CD14-positive monocyte (primary cell): ENCODE measurements around the gene SPRR2G. TPM values are rescaled to one million over a fixed set of nuclear protein-coding genes. Genes with fewer than 3 reads are reported as not detected.
"Not testable (repeated sequence)": the region's sequence is repeated elsewhere in the genome, so short reads cannot be mapped to it uniquely, and the experiment has no call there.

Experiments
- DNase-seq, 3 donors: peaks; one replicate each; pipeline ENCODE4 v3.0.0-alpha.2; 2011 to 2022
- H2AFZ ChIP-seq: 2 replicates; pipeline ENCODE4 v1.6.0; 2012; ENCODE audit warnings: mild to moderate bottlenecking, low read depth, low read length, inconsistent platforms; ENCODE audit not compliant: insufficient read depth, poor library complexity, severe bottlenecking
- H3K27ac ChIP-seq, 2 donors: 1 replicate in 1 of 2; 2 replicates in 1 of 2; pipeline ENCODE4 v1.5.1; 2012 to 2013; ENCODE audit warnings: low read length in 2 of 2, control low read depth in 1 of 2, inconsistent platforms in 1 of 2, low read depth in 1 of 2, mild to moderate bottlenecking in 1 of 2
- H3K27me3 ChIP-seq, 2 donors: one replicate each; pipeline versions ENCODE4 v1.6.0 to v1.6.1; 2011 to 2013; ENCODE audit warnings: low read length in 2 of 2; ENCODE audit not compliant: control insufficient read depth in 2 of 2, insufficient read depth in 2 of 2
- H3K36me3 ChIP-seq, 2 donors: replicated peaks in 1 of 2; 1 replicate in 1 of 2; 2 replicates in 1 of 2; pipeline versions ENCODE4 v1.5.1 to v1.6.1; 2012 to 2013; ENCODE audit warnings: low read length in 2 of 2, control low read depth in 1 of 2, inconsistent platforms in 1 of 2, mild to moderate bottlenecking in 1 of 2; ENCODE audit not compliant: insufficient read depth in 2 of 2, control insufficient read depth in 1 of 2
- H3K4me1 ChIP-seq, 2 donors: 1 replicate in 1 of 2; 2 replicates in 1 of 2; pipeline versions ENCODE4 v1.5.1 to v1.6.1; 2012 to 2013; ENCODE audit warnings: low read length in 2 of 2, control low read depth in 1 of 2, inconsistent platforms in 1 of 2, mild to moderate bottlenecking in 1 of 2, moderate library complexity in 1 of 2; ENCODE audit not compliant: insufficient read depth in 2 of 2, control insufficient read depth in 1 of 2
- H3K4me2 ChIP-seq: replicated peaks from 2 replicates; pipeline ENCODE3; 2012; ENCODE audit warnings: low read length, moderate library complexity, mild to moderate bottlenecking; ENCODE audit not compliant: poor library complexity, severe bottlenecking; ENCODE audit errors: extremely low read depth
- H3K4me3 ChIP-seq, 3 experiments: fragments of 200-600 bp in 1 of 3; sonication (generic) in 1 of 3; replicated peaks in 1 of 3; 1 replicate in 2 of 3; 2 replicates in 1 of 3; pipeline ENCODE4 v1.5.1; 2011 to 2013; ENCODE audit warnings: low read length in 3 of 3, mild to moderate bottlenecking in 3 of 3, control low read depth in 2 of 3, low read depth in 2 of 3, inconsistent platforms in 1 of 3, moderate library complexity in 1 of 3
- H3K79me2 ChIP-seq: 2 replicates; pipeline ENCODE4 v1.6.0; 2012; ENCODE audit warnings: mild to moderate bottlenecking, control low read depth, inconsistent platforms, low read length, moderate library complexity; ENCODE audit not compliant: insufficient read depth
- H3K9ac ChIP-seq: 2 replicates; pipeline ENCODE4 v1.6.0; 2017; ENCODE audit warnings: low read length, mild to moderate bottlenecking; ENCODE audit not compliant: insufficient read depth, poor library complexity, severe bottlenecking
- H3K9me3 ChIP-seq, 2 donors: replicated peaks in 1 of 2; 1 replicate in 1 of 2; 2 replicates in 1 of 2; pipeline versions ENCODE4 v1.5.1 to v1.6.1; 2012 to 2013; ENCODE audit warnings: low read length in 2 of 2, control low read depth in 1 of 2; ENCODE audit not compliant: control insufficient read depth in 1 of 2, insufficient read depth in 1 of 2
- H4K20me1 ChIP-seq: 2 replicates; pipeline ENCODE4 v1.6.0; 2012; ENCODE audit warnings: mild to moderate bottlenecking, low read length, control low read depth, moderate library complexity; ENCODE audit not compliant: insufficient read depth
- H3K27ac Mint-ChIP-seq, 7 donors: one replicate each; pipeline ENCODE4 v1.8.0; 2020; ENCODE audit warnings: mild to moderate bottlenecking in 7 of 7, mixed read lengths in 7 of 7, moderate library complexity in 6 of 7, inconsistent platforms in 2 of 7
- H3K27me3 Mint-ChIP-seq, 3 donors: one replicate each; pipeline ENCODE4 v1.8.0; 2021 to 2022; ENCODE audit warnings: low read depth in 3 of 3, mild to moderate bottlenecking in 3 of 3, mixed read lengths in 3 of 3, moderate library complexity in 3 of 3, inconsistent platforms in 1 of 3
- H3K36me3 Mint-ChIP-seq, 2 donors: one replicate each; pipeline ENCODE4 v1.8.0; 2020; ENCODE audit warnings: mixed read lengths in 2 of 2, inconsistent platforms in 1 of 2, mild to moderate bottlenecking in 1 of 2
- H3K4me1 Mint-ChIP-seq: one replicate; pipeline ENCODE4 v1.8.0; 2020; ENCODE audit warnings: mild to moderate bottlenecking, mixed read lengths
- H3K4me3 Mint-ChIP-seq, 2 donors: one replicate each; pipeline ENCODE4 v1.8.0; 2020; ENCODE audit warnings: mild to moderate bottlenecking in 2 of 2, mixed read lengths in 2 of 2, moderate library complexity in 1 of 2
- H3K9me3 Mint-ChIP-seq, 7 donors: one replicate each; pipeline ENCODE4 v1.8.0; 2020 to 2022; ENCODE audit warnings: mixed read lengths in 7 of 7, mild to moderate bottlenecking in 6 of 7, moderate library complexity in 6 of 7, inconsistent platforms in 2 of 7
- WGBS: methylation state at CpG from one replicate; pipeline ENCODE4 v1.1.5; 2013; ENCODE audit warnings: missing lambda C conversion rate; ENCODE audit not compliant: insufficient coverage; 5-methylcytosine and 5-hydroxymethylcytosine counted together
- intact Hi-C, 2 donors: fragments of 100-400 bp; cut with micrococcal nuclease; formaldehyde crosslinking; loops; one replicate each; pipeline versions ENCODE4 v1.15.0 to v1.15.1; 2023
- polyA plus RNA-seq, 3 donors: library from polyadenylated mRNA; depleted of rRNA in 1 of 3; unstranded in 2 of 3; stranded (reverse) in 1 of 3; fragments of 300-500 nt in 2 of 3; fragments of >200 nt in 1 of 3; fragmentation: Illumina TruSeq in 2 of 3; gene quantifications; 1 replicate in 2 of 3; 2 replicates in 1 of 3; pipeline ENCODE4 v1.2.3, GENCODE V29; 2012 to 2021
- TF ChIP-seq, protein P1 (sequence below): fragments of 200-600 bp; IDR thresholded peaks from one replicate; pipeline ENCODE4 v1.8.0; 2022; ENCODE audit warnings: antibody characterized with exemption, mild to moderate bottlenecking

SPRR2G gene
- polyA plus RNA-seq, 3 donors = not detected

DNA sequence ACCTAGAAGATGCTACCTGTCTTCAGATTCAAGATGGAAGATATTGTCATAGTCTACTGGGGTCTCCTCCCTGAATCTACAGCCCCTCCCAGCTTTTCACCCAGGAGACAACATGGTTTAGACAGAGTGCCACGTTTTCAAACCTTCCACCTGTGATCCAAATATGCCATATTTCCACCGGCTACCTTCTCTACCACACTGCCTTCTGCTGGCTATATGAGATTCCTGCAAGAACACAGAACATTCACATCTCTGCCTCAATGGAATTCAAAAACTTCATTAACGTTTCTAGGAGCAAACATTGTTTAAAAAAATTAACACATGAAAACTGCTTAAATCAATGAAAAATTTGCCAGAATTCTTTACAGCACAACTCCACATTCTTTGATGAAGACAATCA is 39.7 kb upstream of the SPRR2G start:
- Histone ChIP-seq H3K79me2 (no peaks in the 10 kb centered on the region), H3K27ac (no peak overlapping the region), H3K9me3 (no peaks in the 10 kb centered on the region), H3K36me3 (no peaks in the 10 kb centered on the region), H3K4me2 (no peak overlapping the region), H3K4me3 (no peak overlapping the region), H3K4me1 (no peaks in the 10 kb centered on the region), H4K20me1 (no peaks in the 10 kb centered on the region), H3K27me3 (peaks cover 0 to 10% of the 10 kb centered on the region in 2 donors), H2AFZ (no peak overlapping the region), H3K9ac (no peak overlapping the region)
- no peaks in the 10 kb centered on the region for H3K36me3 Mint-ChIP-seq
- WGBS = 8% methylated on average over 3 of the region's 3 CpGs
- no peak overlapping the region for H3K27ac Mint-ChIP-seq
- no peaks in the 10 kb centered on the region for H3K4me1 Mint-ChIP-seq
- intact Hi-C loops = no loop called here
- H3K9me3 Mint-ChIP-seq = peaks cover 2 to 11% (median 7%) of the 10 kb centered on the region in 7 donors
- TF ChIP-seq, protein P1, sequence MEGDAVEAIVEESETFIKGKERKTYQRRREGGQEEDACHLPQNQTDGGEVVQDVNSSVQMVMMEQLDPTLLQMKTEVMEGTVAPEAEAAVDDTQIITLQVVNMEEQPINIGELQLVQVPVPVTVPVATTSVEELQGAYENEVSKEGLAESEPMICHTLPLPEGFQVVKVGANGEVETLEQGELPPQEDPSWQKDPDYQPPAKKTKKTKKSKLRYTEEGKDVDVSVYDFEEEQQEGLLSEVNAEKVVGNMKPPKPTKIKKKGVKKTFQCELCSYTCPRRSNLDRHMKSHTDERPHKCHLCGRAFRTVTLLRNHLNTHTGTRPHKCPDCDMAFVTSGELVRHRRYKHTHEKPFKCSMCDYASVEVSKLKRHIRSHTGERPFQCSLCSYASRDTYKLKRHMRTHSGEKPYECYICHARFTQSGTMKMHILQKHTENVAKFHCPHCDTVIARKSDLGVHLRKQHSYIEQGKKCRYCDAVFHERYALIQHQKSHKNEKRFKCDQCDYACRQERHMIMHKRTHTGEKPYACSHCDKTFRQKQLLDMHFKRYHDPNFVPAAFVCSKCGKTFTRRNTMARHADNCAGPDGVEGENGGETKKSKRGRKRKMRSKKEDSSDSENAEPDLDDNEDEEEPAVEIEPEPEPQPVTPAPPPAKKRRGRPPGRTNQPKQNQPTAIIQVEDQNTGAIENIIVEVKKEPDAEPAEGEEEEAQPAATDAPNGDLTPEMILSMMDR = no peak
- H3K27me3 Mint-ChIP-seq = peaks cover 12 to 51% (median 18%) of the 10 kb centered on the region in 3 donors
- H3K4me3 Mint-ChIP-seq = no peak overlapping the region
- no peak for DNase-seq

DNA sequence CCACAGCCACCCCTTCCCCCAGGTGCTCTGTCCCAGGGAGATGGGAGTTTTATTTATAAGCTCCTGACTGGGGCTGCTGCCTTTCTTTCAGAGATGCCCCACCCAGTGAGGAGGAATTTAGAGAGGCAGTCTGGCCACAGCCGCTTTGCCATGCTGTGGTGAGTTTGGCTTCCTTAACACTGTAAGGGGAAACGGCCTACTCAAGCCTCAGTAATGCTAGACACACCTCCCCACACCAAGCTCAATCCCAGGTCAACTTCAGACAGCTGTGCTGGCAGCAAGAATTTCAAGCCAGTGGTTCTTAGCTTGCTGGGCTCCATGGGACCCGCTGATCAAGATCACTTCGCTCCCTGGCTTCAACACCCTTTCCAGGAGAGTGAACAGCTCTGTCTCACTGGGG is 37.6 kb upstream of the SPRR2G start:
- H3K9me3 Mint-ChIP-seq = peaks cover 2 to 16% (median 7%) of the 10 kb centered on the region in 7 donors
- DNase-seq, H3K4me1 ChIP-seq, H4K20me1 ChIP-seq, H3K36me3 ChIP-seq, intact Hi-C loops, H2AFZ ChIP-seq, H3K4me3 Mint-ChIP-seq, H3K4me2 ChIP-seq, H3K36me3 Mint-ChIP-seq, H3K9me3 ChIP-seq, H3K27ac Mint-ChIP-seq, H3K4me1 Mint-ChIP-seq, H3K27me3 ChIP-seq, H3K9ac ChIP-seq, H3K4me3 ChIP-seq, H3K27ac ChIP-seq, H3K79me2 ChIP-seq: not testable (repeated sequence)
- WGBS = 79% methylated on average over 2 of the region's 4 CpGs
- peaks cover 10 to 37% (median 20%) of the 10 kb centered on the region in 3 donors for H3K27me3 Mint-ChIP-seq
